ENCODE data around the gene HOXB5.

HOXB5 gene

GRCh38 chr17:48567209-48567608 lies 26.4 kb downstream of the HOXB5 start:
- no peak for DNase-seq (ENCODE audit: insufficient read length, low spot score)
- FAIRE-seq = no peak
- no peak for TF ChIP-seq CTCF (IDR thresholded peaks at IDR 0.05; ENCODE audit: insufficient read depth, missing control alignments)

GRCh38 chr17:48566717-48567116 lies 26.9 kb downstream of the HOXB5 start:
- FAIRE-seq = no peak
- no peak for TF ChIP-seq CTCF (IDR thresholded peaks at IDR 0.05; ENCODE audit: insufficient read depth, missing control alignments)
- no peak for DNase-seq (ENCODE audit: insufficient read length, low spot score)

GRCh38 chr17:48565925-48566710 lies 27.5 kb downstream of the HOXB5 start:
- no peak for FAIRE-seq
- DNase-seq (ENCODE audit: insufficient read length, low spot score) = no peak
- TF ChIP-seq CTCF (IDR thresholded peaks at IDR 0.05; ENCODE audit: insufficient read depth, missing control alignments) = no peak

GRCh38 chr17:48565022-48565554 lies 28.5 kb downstream of the HOXB5 start:
- TF ChIP-seq CTCF (IDR thresholded peaks at IDR 0.05; ENCODE audit: insufficient read depth, missing control alignments) = no peak
- DNase-seq (ENCODE audit: insufficient read length, low spot score) (no peak), FAIRE-seq (no peak)

- DNase-seq (ENCODE audit: insufficient read length, low spot score) (no peak), FAIRE-seq (no peak)
- TF ChIP-seq CTCF (IDR thresholded peaks at IDR 0.05; ENCODE audit: insufficient read depth, missing control alignments) = no peak
These were observed 29.2 kb downstream of the HOXB5 start for GRCh38 chr17:48564188-48565021.

- FAIRE-seq (no peak), DNase-seq (ENCODE audit: insufficient read length, low spot score) (no peak)
These were observed 29.8 kb downstream of the HOXB5 start for GRCh38 chr17:48563867-48564187.

More at GRCh38 chr17:48563867-48564187, 29.8 kb downstream of the HOXB5 start:
- TF ChIP-seq CTCF (IDR thresholded peaks at IDR 0.05; ENCODE audit: insufficient read depth, missing control alignments) = no peak
